Non-pigmented ciliary epithelial cell (primary cell): ENCODE results near the gene CLEC2D.
"Not testable (repeated sequence)": the region's sequence is repeated elsewhere in the genome, so short reads cannot be mapped to it uniquely, and the experiment has no call there.

Source experiments
- DNase-seq: peaks from one replicate; pipeline ENCODE4 v3.0.0-alpha.2; 2010; ENCODE audit warnings: low read depth

The CLEC2D gene

GRCh38 chr12:9660046-9660445 lies 9.5 kb upstream of the CLEC2D start:
- DNase-seq: no peak

GRCh38 chr12:9661720-9662119 lies 7.8 kb upstream of the CLEC2D start:
- DNase-seq: no peak

GRCh38 chr12:9662488-9662887 lies 7.0 kb upstream of the CLEC2D start:
- no peak for DNase-seq

GRCh38 chr12:9667403-9668160 lies 1.9 kb upstream of the CLEC2D start:
- DNase-seq: no peak

GRCh38 chr12:9668161-9669018 lies 1.1 kb upstream of the CLEC2D start:
- no peak for DNase-seq

- DNase-seq: no peak
Observed at GRCh38 chr12:9669019-9669326, 540 bp upstream of the CLEC2D start.

- DNase-seq: not testable (repeated sequence)
Observed at GRCh38 chr12:9672340-9672739, 2.8 kb downstream of the CLEC2D start.

- peak; percentile 67 for DNase-seq
Observed at GRCh38 chr12:9673404-9674225, 4.1 kb downstream of the CLEC2D start.

GRCh38 chr12:9674226-9674590 lies 4.7 kb downstream of the CLEC2D start:
- DNase-seq: no peak

- DNase-seq: not testable (repeated sequence)
Observed at GRCh38 chr12:9682508-9682907, 13.0 kb downstream of the CLEC2D start.

GRCh38 chr12:9682949-9683348 lies 13.4 kb downstream of the CLEC2D start:
- DNase-seq: not testable (repeated sequence)

GRCh38 chr12:9685366-9685765 lies 15.9 kb downstream of the CLEC2D start:
- DNase-seq: not testable (repeated sequence)

- DNase-seq: no peak
Observed at GRCh38 chr12:9685915-9686314, 16.4 kb downstream of the CLEC2D start.

GRCh38 chr12:9687228-9687627 lies 17.7 kb downstream of the CLEC2D start:
- DNase-seq: no peak

GRCh38 chr12:9692909-9693308 lies 23.4 kb downstream of the CLEC2D start:
- no peak for DNase-seq

- no peak for DNase-seq
Observed at GRCh38 chr12:9694241-9694640, 24.7 kb downstream of the CLEC2D start.

GRCh38 chr12:9695150-9695549 lies 25.6 kb downstream of the CLEC2D start:
- DNase-seq: not testable (repeated sequence)

GRCh38 chr12:9695661-9696060 lies 26.1 kb downstream of the CLEC2D start:
- DNase-seq: not testable (repeated sequence)

- no peak for DNase-seq
Observed at GRCh38 chr12:9697619-9698018, 28.1 kb downstream of the CLEC2D start.

GRCh38 chr12:9698681-9699080 lies 29.2 kb downstream of the CLEC2D start:
- no peak for DNase-seq

- no peak for DNase-seq
Observed at GRCh38 chr12:9699269-9699897, 29.9 kb downstream of the CLEC2D start.
